ENCODE data around the gene MCC. TPM values are rescaled to one million over a fixed set of nuclear protein-coding genes. Genes with fewer than 3 reads are reported as not detected.
A peak's percentile ranks its signal among the peaks of the same experiment; 100 is the strongest.

Gene MCC
- total RNA-seq, 6 donors from 2014 or later: 12.1 to 67.1 (median 21.3) TPM

GRCh38 chr5:113118765-113119164 lies 369.5 kb downstream of the MCC start:
- Histone ChIP-seq H3K9me3 (no peaks in the 10 kb centered on the region), H3K4me3 (no peak overlapping the region), H3K27me3 (no peaks in the 10 kb centered on the region), H3K4me1 (peaks cover 9 to 28% (median 15%) of the 10 kb centered on the region in 4 donors), H3K36me3 (no peaks in the 10 kb centered on the region), H3K27ac (peak overlapping the region in 3 of 4 donors; percentile 1 to 55 (median 9))
- WGBS, 2 donors: 67 to 73% methylated on average over 7 of the region's 7 CpGs
- no peak for TF ChIP-seq EP300 (IDR thresholded peaks at IDR 0.05)
- DNase-seq: peak in 1 of 2 donors; percentile 13
- ATAC-seq (ENCODE audit: low FRiP score in 2 of 2): no peak

- Histone ChIP-seq H3K4me1 (peaks cover 9 to 28% (median 15%) of the 10 kb centered on the region in 4 donors), H3K4me3 (no peak overlapping the region), H3K36me3 (no peaks in the 10 kb centered on the region), H3K9me3 (no peaks in the 10 kb centered on the region), H3K27me3 (no peaks in the 10 kb centered on the region), H3K27ac (peak overlapping the region in 1 of 4 donors; percentile 1)
- DNase-seq: no peak
- ATAC-seq (ENCODE audit: low FRiP score in 2 of 2): no peak
- 67 to 69% methylated on average over 3 of the region's 3 CpGs for WGBS, 2 donors
- no peak for TF ChIP-seq POLR2A (IDR thresholded peaks at IDR 0.05)
- TF ChIP-seq POLR2AphosphoS5 (IDR thresholded peaks at IDR 0.05): no peak
- TF ChIP-seq EP300 (IDR thresholded peaks at IDR 0.05): no peak
- no peak for TF ChIP-seq CTCF (IDR thresholded peaks at IDR 0.05)
Observed at GRCh38 chr5:113118298-113118697, 370.0 kb downstream of the MCC start.

- WGBS, 2 donors: 49 to 60% methylated on average over 3 to 4 of the region's 4 CpGs
- Histone ChIP-seq H3K9me3 (no peaks in the 10 kb centered on the region), H3K27me3 (no peaks in the 10 kb centered on the region), H3K27ac (no peak overlapping the region), H3K4me1 (peaks cover 9 to 28% (median 15%) of the 10 kb centered on the region in 4 donors), H3K4me3 (no peak overlapping the region), H3K36me3 (no peaks in the 10 kb centered on the region)
- ATAC-seq (ENCODE audit: low FRiP score in 2 of 2) (no peak), DNase-seq (no peak)
- TF ChIP-seq POLR2AphosphoS5 (IDR thresholded peaks at IDR 0.05) (peak in 1 of 2 donors; percentile 8), EP300 (IDR thresholded peaks at IDR 0.05) (no peak)
Observed at GRCh38 chr5:113117543-113118115, 370.6 kb downstream of the MCC start.

- no peak for DNase-seq
- WGBS, 2 donors: 96 to 100% methylated on average over 3 to 4 of the region's 4 CpGs
Observed at GRCh38 chr5:113115956-113116355, 372.3 kb downstream of the MCC start.

GRCh38 chr5:113115061-113115460 lies 373.2 kb downstream of the MCC start:
- no peak overlapping the region for H3K4me3 ChIP-seq
- H3K4me1 ChIP-seq: peaks cover 9 to 27% (median 14%) of the 10 kb centered on the region in 4 donors
- H3K36me3 ChIP-seq: no peaks in the 10 kb centered on the region
- 90 to 95% methylated on average over 8 of the region's 8 CpGs for WGBS, 2 donors
- H3K9me3 ChIP-seq: no peaks in the 10 kb centered on the region
- DNase-seq: no peak
- H3K27ac ChIP-seq: no peak overlapping the region
- ATAC-seq (ENCODE audit: low FRiP score in 2 of 2): no peak
- TF ChIP-seq CTCF (IDR thresholded peaks at IDR 0.05) (no peak), EP300 (IDR thresholded peaks at IDR 0.05) (no peak), POLR2AphosphoS5 (IDR thresholded peaks at IDR 0.05) (no peak), POLR2A (IDR thresholded peaks at IDR 0.05) (no peak)
- H3K27me3 ChIP-seq: no peaks in the 10 kb centered on the region

More at GRCh38 chr5:113115956-113116355, 372.3 kb downstream of the MCC start:
- H3K9me3 ChIP-seq: no peaks in the 10 kb centered on the region
- H3K27ac ChIP-seq: no peak overlapping the region
- peaks cover 9 to 28% (median 15%) of the 10 kb centered on the region in 4 donors for H3K4me1 ChIP-seq
- no peaks in the 10 kb centered on the region for H3K27me3 ChIP-seq
- ATAC-seq (ENCODE audit: low FRiP score in 2 of 2): no peak
- H3K4me3 ChIP-seq: no peak overlapping the region
- TF ChIP-seq POLR2AphosphoS5 (IDR thresholded peaks at IDR 0.05): no peak
- no peak for TF ChIP-seq EP300 (IDR thresholded peaks at IDR 0.05)
- TF ChIP-seq CTCF (IDR thresholded peaks at IDR 0.05): no peak
- no peak for TF ChIP-seq POLR2A (IDR thresholded peaks at IDR 0.05)
- H3K36me3 ChIP-seq: no peaks in the 10 kb centered on the region

- no peaks in the 10 kb centered on the region for H3K36me3 ChIP-seq
- 93 to 94% methylated on average over 7 of the region's 7 CpGs for WGBS, 2 donors
- no peak for ATAC-seq (ENCODE audit: low FRiP score in 2 of 2)
- no peak overlapping the region for H3K4me3 ChIP-seq
- H3K4me1 ChIP-seq: peaks cover 8 to 22% (median 13%) of the 10 kb centered on the region in 4 donors
- no peak overlapping the region for H3K27ac ChIP-seq
- H3K27me3 ChIP-seq: no peaks in the 10 kb centered on the region
- H3K9me3 ChIP-seq: no peaks in the 10 kb centered on the region
- no peak for DNase-seq
- TF ChIP-seq POLR2AphosphoS5 (IDR thresholded peaks at IDR 0.05) (no peak), CTCF (IDR thresholded peaks at IDR 0.05) (no peak), POLR2A (IDR thresholded peaks at IDR 0.05) (no peak), EP300 (IDR thresholded peaks at IDR 0.05) (no peak)
Observed at GRCh38 chr5:113114559-113114958, 373.7 kb downstream of the MCC start.

Measured in upper lobe of left lung (tissue), 6 donors.